Fibroblast of pulmonary artery (primary cell): ENCODE data around the gene PDZRN3.
A peak's percentile ranks its signal among the peaks of the same experiment; 100 is the strongest.
"Not testable (repeated sequence)": the region's sequence is repeated elsewhere in the genome, so short reads cannot be mapped to it uniquely, and the experiment has no call there.

Experiments
- DNase-seq: peaks from one replicate; pipeline ENCODE4 v3.0.0-alpha.2; 2010; ENCODE audit warnings: low read depth
- H3K4me3 ChIP-seq: replicated peaks from 2 replicates; pipeline ENCODE4 v1.5.1; 2011; ENCODE audit warnings: low read depth, mild to moderate bottlenecking, control low read depth, low read length, moderate library complexity
- TF ChIP-seq, protein P1 (sequence below): IDR thresholded peaks from 2 replicates; pipeline ENCODE4 v1.5.1; 2011; ENCODE audit warnings: mild to moderate bottlenecking, control low read depth, low read length, inconsistent platforms; ENCODE audit errors: missing control alignments

Gene PDZRN3

DNA sequence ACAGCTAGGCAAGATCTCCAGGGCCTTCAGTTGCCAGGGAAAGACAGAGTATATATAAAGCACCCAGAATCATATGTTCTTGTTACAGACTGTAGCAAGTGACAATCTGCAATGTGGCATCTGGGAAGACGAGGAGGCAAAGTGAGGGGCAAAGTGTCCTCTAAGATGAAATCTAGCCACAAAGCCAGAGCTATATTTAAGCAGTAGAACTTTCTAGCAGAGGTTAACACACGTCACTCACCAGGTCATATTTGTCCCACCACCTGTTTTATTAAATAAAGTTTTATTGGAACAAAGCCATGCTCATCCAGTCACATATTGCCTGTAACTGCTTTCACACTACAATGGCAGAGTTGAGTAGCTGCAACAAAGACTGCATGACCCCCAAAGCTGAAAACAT, 51.5 kb downstream of the PDZRN3 start:
- H3K4me3 ChIP-seq = no peak overlapping the region
- DNase-seq = no peak
- TF ChIP-seq, protein P1, sequence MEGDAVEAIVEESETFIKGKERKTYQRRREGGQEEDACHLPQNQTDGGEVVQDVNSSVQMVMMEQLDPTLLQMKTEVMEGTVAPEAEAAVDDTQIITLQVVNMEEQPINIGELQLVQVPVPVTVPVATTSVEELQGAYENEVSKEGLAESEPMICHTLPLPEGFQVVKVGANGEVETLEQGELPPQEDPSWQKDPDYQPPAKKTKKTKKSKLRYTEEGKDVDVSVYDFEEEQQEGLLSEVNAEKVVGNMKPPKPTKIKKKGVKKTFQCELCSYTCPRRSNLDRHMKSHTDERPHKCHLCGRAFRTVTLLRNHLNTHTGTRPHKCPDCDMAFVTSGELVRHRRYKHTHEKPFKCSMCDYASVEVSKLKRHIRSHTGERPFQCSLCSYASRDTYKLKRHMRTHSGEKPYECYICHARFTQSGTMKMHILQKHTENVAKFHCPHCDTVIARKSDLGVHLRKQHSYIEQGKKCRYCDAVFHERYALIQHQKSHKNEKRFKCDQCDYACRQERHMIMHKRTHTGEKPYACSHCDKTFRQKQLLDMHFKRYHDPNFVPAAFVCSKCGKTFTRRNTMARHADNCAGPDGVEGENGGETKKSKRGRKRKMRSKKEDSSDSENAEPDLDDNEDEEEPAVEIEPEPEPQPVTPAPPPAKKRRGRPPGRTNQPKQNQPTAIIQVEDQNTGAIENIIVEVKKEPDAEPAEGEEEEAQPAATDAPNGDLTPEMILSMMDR = no peak

DNA sequence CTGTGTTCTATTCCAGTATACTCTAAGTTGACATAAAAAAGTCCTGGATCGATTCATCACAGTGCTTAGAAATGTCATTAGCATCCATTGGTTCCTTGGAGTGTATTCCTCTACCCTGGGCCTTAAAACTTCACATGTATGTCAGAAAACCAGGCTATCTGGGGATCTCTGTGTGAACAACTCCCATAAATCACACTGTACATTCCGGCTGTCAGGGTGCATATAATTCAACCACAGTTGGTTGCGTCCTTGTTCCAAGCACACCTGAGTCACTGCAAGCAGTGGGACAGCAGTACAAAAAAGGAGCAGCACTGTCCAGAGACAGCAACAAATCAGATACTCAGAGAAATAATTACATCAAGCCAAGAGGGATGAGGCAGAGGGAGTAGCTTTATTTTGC, 52.4 kb downstream of the PDZRN3 start:
- no peak for DNase-seq
- TF ChIP-seq, protein P1 = no peak
- no peak overlapping the region for H3K4me3 ChIP-seq

DNA sequence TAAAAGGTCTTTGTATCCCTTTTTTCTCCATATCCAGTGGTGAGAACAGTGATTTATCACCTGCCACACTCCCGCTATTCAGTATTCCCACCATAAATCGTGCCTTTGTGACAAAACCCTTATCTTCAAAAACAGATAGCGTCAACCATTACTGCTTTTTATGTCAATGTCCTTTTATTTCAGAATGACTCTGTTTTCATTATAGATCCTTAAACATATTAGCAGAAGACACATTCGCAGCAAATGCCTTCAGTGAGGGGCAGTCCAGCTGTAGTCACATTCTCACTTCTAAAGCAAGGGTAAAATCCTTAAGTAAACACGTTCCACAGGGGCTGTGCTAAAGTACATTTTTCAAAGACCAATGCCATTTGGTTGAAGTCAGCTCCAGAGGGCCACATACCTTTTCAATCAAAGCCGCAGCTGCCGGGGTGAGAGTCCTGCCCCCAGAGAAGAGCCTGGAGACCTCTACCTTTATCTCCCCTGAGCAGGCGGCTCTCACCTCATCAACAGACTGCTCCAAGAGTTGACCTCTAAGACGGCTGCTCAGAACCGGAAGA, 53.4 kb downstream of the PDZRN3 start:
- DNase-seq = no peak
- TF ChIP-seq, protein P1 = no peak
- H3K4me3 ChIP-seq = no peak overlapping the region

DNA sequence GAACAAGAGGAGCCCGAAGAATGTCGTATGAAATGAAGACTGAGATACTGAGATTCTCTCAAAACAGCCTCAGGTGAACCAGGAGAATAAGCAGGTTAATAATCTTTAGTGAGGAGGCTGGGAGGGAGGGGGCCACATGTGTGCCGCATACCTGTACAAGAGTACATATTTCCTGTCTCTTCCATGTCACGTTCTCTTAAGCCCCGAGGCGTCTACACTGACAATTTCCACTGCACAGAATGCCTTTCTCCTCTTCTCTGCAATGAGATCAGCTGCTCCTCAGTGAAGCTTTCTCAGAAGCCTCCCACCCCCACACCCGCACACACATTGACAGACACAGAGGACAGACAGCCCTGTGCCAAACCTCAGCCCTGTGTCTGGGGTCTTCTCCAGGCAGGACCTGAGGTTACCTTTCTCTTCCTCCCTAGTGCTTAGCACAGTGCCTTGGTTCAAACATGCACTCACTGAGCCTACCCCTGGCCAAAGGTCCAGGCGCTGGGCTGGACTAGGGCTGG, 55.4 kb downstream of the PDZRN3 start:
- TF ChIP-seq, protein P1 = no peak
- DNase-seq = no peak
- no peak overlapping the region for H3K4me3 ChIP-seq

DNA sequence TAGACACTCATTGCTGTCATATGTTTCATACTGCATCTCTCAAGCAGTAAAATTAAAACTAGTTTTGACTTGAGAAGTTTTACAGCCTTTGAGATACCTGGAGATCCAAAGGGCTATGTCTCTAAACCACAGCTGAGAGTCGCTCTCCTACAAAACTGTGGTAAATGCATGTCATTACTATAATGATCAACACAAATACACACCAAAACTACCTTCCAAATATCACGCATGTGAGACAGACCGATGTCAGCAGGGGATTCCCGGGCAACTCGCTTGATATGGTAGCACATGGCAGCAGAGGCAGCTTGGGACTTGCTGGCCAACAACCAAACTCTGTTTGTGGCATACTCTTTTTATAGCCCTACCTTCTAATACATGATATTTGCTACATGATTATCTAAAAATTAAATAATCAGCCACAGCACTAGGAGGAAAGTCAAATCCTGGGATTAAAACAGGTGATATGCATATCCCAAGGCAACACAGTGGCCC, 56.3 kb downstream of the PDZRN3 start:
- TF ChIP-seq, protein P1 = no peak
- H3K4me3 ChIP-seq = no peak overlapping the region
- DNase-seq = no peak

DNA sequence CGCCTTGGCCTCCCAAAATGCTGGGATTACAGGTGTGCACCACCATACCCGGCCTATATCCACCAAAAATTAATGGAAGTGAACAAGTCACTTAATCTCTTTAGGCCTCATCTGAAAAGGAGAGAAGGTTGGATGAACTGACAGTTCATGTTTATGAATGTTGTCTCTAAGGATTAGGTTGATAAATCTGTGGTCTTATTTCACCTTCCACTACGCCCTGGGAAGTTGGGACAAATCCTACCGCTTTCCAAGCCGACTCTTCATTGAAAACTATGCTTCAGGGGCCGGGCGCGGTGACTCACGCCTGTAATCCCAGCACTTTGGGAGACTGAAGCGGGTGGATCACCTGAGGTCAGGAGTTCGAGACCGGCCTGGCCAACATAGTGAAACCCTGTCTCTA, 59.4 kb downstream of the PDZRN3 start:
- not testable (repeated sequence) for H3K4me3 ChIP-seq, DNase-seq

DNA sequence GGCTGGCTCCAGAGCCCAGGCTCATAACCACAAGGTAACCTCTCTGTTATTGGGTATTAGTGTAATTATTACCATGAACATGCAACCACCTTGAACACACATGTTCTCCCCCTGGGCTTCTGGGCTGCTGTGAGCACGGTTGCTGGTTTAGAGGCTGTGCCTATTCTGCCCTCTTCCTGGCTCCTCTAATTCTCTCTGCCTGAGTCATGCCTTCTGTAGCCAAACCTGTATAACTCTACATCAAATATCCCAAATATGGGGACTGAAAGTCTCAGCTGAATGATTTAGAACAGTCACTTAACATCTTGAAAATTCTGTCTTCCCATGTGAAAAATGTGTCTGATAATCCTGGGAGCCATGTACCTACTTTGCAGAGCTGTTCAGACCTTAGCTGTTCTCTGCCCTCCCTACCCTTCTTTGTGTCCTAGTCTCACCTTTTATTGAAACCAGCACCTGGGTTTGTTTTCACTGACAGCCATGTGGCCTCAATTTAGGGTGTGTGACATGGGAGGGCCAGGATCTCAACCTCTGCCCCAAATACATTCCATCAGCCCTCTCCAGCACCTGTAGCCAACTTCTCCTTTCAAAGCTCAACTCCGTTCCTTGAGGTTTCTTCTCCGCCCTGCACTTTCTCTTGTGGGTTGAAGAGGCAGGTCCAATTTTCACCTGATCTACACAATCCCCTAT, 60.7 kb downstream of the PDZRN3 start:
- TF ChIP-seq, protein P1 = no peak
- peak; percentile 13 for DNase-seq
- no peak overlapping the region for H3K4me3 ChIP-seq
